Testis (tissue), 3 donors: Measurements from ENCODE around the gene SSNA1. TPM values are rescaled to one million over a fixed set of nuclear protein-coding genes. Genes with fewer than 3 reads are reported as not detected.

Source experiments
- DNase-seq: peaks from one replicate; pipeline ENCODE4 v3.0.0-alpha.2; 2019
- H3K27ac ChIP-seq, 2 donors: fragments of 200-600 bp; sonication (generic); one replicate each; pipeline ENCODE4 v1.5.1; 2019
- H3K27me3 ChIP-seq: fragments of 200-600 bp; sonication (generic); one replicate; pipeline ENCODE4 v1.5.1; 2019
- H3K36me3 ChIP-seq: fragments of 200-600 bp; sonication (generic); one replicate; pipeline ENCODE4 v1.5.1; 2017; ENCODE audit warnings: low read depth; ENCODE audit errors: missing control alignments
- H3K4me1 ChIP-seq: fragments of 200-600 bp; sonication (generic); one replicate; pipeline ENCODE4 v1.5.1; 2019
- H3K4me3 ChIP-seq, 2 donors: fragments of 200-600 bp; sonication (generic); one replicate each; pipeline ENCODE4 v1.5.1; 2017 to 2019
- H3K9me3 ChIP-seq: fragments of 200-600 bp; sonication (generic); one replicate; pipeline ENCODE4 v1.5.1; 2017
- CTCF ChIP-seq, 3 experiments: fragments of 450-650 bp in 2 of 3; fragments of 200-600 bp in 1 of 3; sonication (generic) in 1 of 3; IDR thresholded peaks; one replicate each; pipeline ENCODE4 v1.5.1; 2016 to 2019; ENCODE audit warnings: antibody characterized with exemption in 3 of 3, mild to moderate bottlenecking in 2 of 3, moderate library complexity in 1 of 3
- POLR2A ChIP-seq: fragments of 450-650 bp; IDR thresholded peaks from one replicate; pipeline ENCODE4 v1.6.1; 2017; ENCODE audit warnings: antibody characterized with exemption, mild to moderate bottlenecking, moderate library complexity
- WGBS, 2 donors: methylation state at CpG; one replicate each; pipeline ENCODE4 v1.1.5; 2018; 5-methylcytosine and 5-hydroxymethylcytosine counted together
- intact Hi-C: fragments of 100-400 bp; cut with DNase I; formaldehyde crosslinking; loops from one replicate; pipeline ENCODE4 v1.15.1; 2023; ENCODE audit warnings: low total_unique reads
- polyA plus RNA-seq: library from polyadenylated mRNA; stranded (reverse); fragments of 350-450 nt; fragmentation: Illumina TruSeq; extraction: RNeasy Lipid Tissue Mini Kit (QIAGEN cat#74804); gene quantifications from one replicate; pipeline ENCODE4 v1.2.3, GENCODE V29; 2014; ENCODE audit warnings: low read depth, low replicate concordance; ENCODE audit not compliant: insufficient read depth
- total RNA-seq, 2 donors: library from RNA; depleted of rRNA; stranded (reverse); fragments of >200 nt; gene quantifications; one replicate each; pipeline ENCODE4 v1.2.3, GENCODE V29; 2016

The SSNA1 gene
- total and polyA plus RNA-seq, 3 donors from 2014 or later, result 134 to 211 (median 137) TPM

- peaks cover 53% of the 10 kb centered on the region for H3K4me1 ChIP-seq
- TF ChIP-seq CTCF (IDR thresholded peaks at IDR 0.05), result no peak
- no peak for TF ChIP-seq POLR2A
- 68 to 77% methylated on average over 7 to 8 of the region's 8 CpGs for WGBS, 2 donors
- no peak overlapping the region for H3K4me3 ChIP-seq
- H3K27ac ChIP-seq, result no peak overlapping the region
- H3K9me3 ChIP-seq, result no peaks in the 10 kb centered on the region
- no peak for DNase-seq
- H3K36me3 ChIP-seq, result no peaks in the 10 kb centered on the region
- intact Hi-C loops, result no loop called here
- H3K27me3 ChIP-seq, result no peaks in the 10 kb centered on the region
These were observed 14.5 kb downstream of the SSNA1 start for GRCh38 chr9:137202966-137203365.

- Histone ChIP-seq H3K36me3 (no peaks in the 10 kb centered on the region), H3K27ac (no peak overlapping the region), H3K27me3 (no peaks in the 10 kb centered on the region), H3K9me3 (no peaks in the 10 kb centered on the region), H3K4me1 (peaks cover 36% of the 10 kb centered on the region), H3K4me3 (peak overlapping the region; percentile 91 to 99)
- intact Hi-C loops, result no loop called here
- no peak for DNase-seq
- WGBS, 2 donors, result 11% methylated on average over 3 to 21 of the region's 21 CpGs
- no peak for TF ChIP-seq POLR2A
- no peak for TF ChIP-seq CTCF (IDR thresholded peaks at IDR 0.05)
These were observed 16.3 kb downstream of the SSNA1 start for GRCh38 chr9:137204731-137205125.

GRCh38 chr9:137205126-137206069 lies 16.9 kb downstream of the SSNA1 start, which contains the start of the genes NDOR1 and TMEM203:
Gene NDOR1 (plus strand): TSS chr9:137205700. CDS start chr9:137205778, 78 bp downstream.
Gene TMEM203 (minus strand): TSS chr9:137205648. CDS start chr9:137205414, 234 bp downstream.
- TF ChIP-seq CTCF (IDR thresholded peaks at IDR 0.05) (no peak), POLR2A (no peak)
- peak; percentile 95 for DNase-seq
- intact Hi-C loops, result no loop called here
- Histone ChIP-seq H3K27ac (peak within 1 kb of the TSS; percentile 8 to 61), H3K9me3 (no peaks in the 10 kb centered on the region), H3K4me3 (peak within 1 kb of the TSS; percentile 91 to 99), H3K4me1 (peaks cover 35% of the 10 kb centered on the region), H3K36me3 (no peaks in the 10 kb centered on the region), H3K27me3 (no peaks in the 10 kb centered on the region)
- WGBS, 2 donors, result 0 to 1% methylated on average over 26 to 63 of the region's 98 CpGs

- intact Hi-C loops, result no loop called here
- peaks cover 27% of the 10 kb centered on the region for H3K4me1 ChIP-seq
These were observed 18.1 kb downstream of the SSNA1 start for GRCh38 chr9:137206602-137207001.

More at GRCh38 chr9:137206602-137207001, 18.1 kb downstream of the SSNA1 start:
- Histone ChIP-seq H3K27me3 (no peaks in the 10 kb centered on the region), H3K36me3 (no peaks in the 10 kb centered on the region), H3K27ac (no peak overlapping the region), H3K9me3 (no peaks in the 10 kb centered on the region), H3K4me3 (no peak overlapping the region)
- no peak for DNase-seq
- TF ChIP-seq POLR2A (no peak), CTCF (IDR thresholded peaks at IDR 0.05) (no peak)
- WGBS, 2 donors, result 67 to 72% methylated on average over 7 of the region's 7 CpGs
